H1 (cell line): ENCODE measurements around the gene AQP2. TPM values are rescaled to one million over a fixed set of nuclear protein-coding genes. Genes with fewer than 3 reads are reported as not detected.
A peak's percentile ranks its signal among the peaks of the same experiment; 100 is the strongest.

ENCODE experiments used
- BRCA1 ChIP-seq: IDR thresholded peaks from 2 replicates; pipeline ENCODE4 v1.6.1; 2012; ENCODE audit warnings: low read depth, low read length, improper control_type of control experiment
- CBX5 ChIP-seq: fragments of 300-800, 300-1000 bp; sonication (generic); IDR thresholded peaks from 2 replicates; pipeline ENCODE4 v1.7.1; 2016; ENCODE audit warnings: antibody characterized with exemption, low read length, low read depth
- CBX8 ChIP-seq: fragments of 300-800, 300-1000 bp; sonication (generic); IDR thresholded peaks from 2 replicates; pipeline ENCODE4 v1.7.1; 2016; ENCODE audit warnings: low read depth, low read length, borderline replicate concordance
- CHD2 ChIP-seq: IDR thresholded peaks from 2 replicates; pipeline ENCODE4 v1.6.1; 2012; ENCODE audit warnings: low read length, improper control_type of control experiment
- CREB1 ChIP-seq: IDR thresholded peaks from 2 replicates; pipeline ENCODE4 v1.6.1; 2012; ENCODE audit warnings: inconsistent platforms
- GABPA ChIP-seq: IDR thresholded peaks from 2 replicates; pipeline ENCODE4 v1.6.1; 2011; ENCODE audit warnings: mild to moderate bottlenecking, low read length, moderate library complexity, borderline replicate concordance; ENCODE audit not compliant: insufficient read depth
- HDAC6 ChIP-seq: IDR thresholded peaks from one replicate; pipeline ENCODE4 v1.7.1; 2012; ENCODE audit warnings: low read depth, mild to moderate bottlenecking, inconsistent platforms, low read length, moderate library complexity
- SUZ12 ChIP-seq: fragments of 200-600 bp; sonication (generic); IDR thresholded peaks from 2 replicates; pipeline ENCODE4 v1.6.1; 2012; ENCODE audit warnings: mild to moderate bottlenecking, inconsistent platforms, low read length, moderate library complexity, mixed read lengths
- polyA plus RNA-seq, 7 experiments: library from polyadenylated mRNA; depleted of rRNA in 3 of 7; stranded (reverse) in 5 of 7; unstranded in 2 of 7; fragments of >200 nt in 5 of 7; fragments of 200-250 nt in 2 of 7; gene quantifications; 1 replicate in 5 of 7; 2 replicates in 1 of 7; 4 replicates in 1 of 7; pipeline versions ENCODE4 v1.2.1 to v1.2.3, GENCODE V29; 2011 to 2013; ENCODE audit warnings: missing spikeins in 2 of 7, mixed read lengths in 2 of 7
- total RNA-seq: library from RNA; stranded (reverse); fragmentation: NEBNext Ultra II Directional; extraction: Animal tissue kit (Norgen Biotek cat#: 25700); gene quantifications from 2 replicates; pipeline ENCODE4 v1.2.1, GENCODE V29; 2021
- TF ChIP-seq, protein P1 (sequence below): IDR thresholded peaks from 2 replicates; pipeline ENCODE4 v1.6.1; 2012; ENCODE audit warnings: inconsistent platforms
- TF ChIP-seq, protein P2 (sequence below), 3 experiments: IDR thresholded peaks; 1 replicate in 2 of 3; 2 replicates in 1 of 3; pipeline versions ENCODE4 v1.5.1 to v1.6.1; 2011; ENCODE audit warnings: low read length in 3 of 3, mild to moderate bottlenecking in 3 of 3, inconsistent platforms in 2 of 3, low read depth in 1 of 3, moderate library complexity in 1 of 3; ENCODE audit not compliant: insufficient read depth in 1 of 3; ENCODE audit errors: control extremely low read depth in 1 of 3

The AQP2 gene
- total and polyA plus RNA-seq, 2 of the 8 experiments (the other 6 are each of a cell fraction or from before 2014, with no cell fraction given), result not detected

- TF ChIP-seq CBX8 (no peak), CBX5 (no peak), HDAC6 (no peak), BRCA1 (no peak), GABPA (0 out of 2 replicates have a peak, but pooled peaks have one; percentile 61), CREB1 (peak; percentile 19; the same call in 1 of the 2 replicates), SUZ12 (no peak), CHD2 (no peak)
- TF ChIP-seq, protein P1, sequence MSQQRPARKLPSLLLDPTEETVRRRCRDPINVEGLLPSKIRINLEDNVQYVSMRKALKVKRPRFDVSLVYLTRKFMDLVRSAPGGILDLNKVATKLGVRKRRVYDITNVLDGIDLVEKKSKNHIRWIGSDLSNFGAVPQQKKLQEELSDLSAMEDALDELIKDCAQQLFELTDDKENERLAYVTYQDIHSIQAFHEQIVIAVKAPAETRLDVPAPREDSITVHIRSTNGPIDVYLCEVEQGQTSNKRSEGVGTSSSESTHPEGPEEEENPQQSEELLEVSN, result 0 out of 2 replicates have a peak, but pooled peaks have one; percentile 27
- TF ChIP-seq, protein P2, sequence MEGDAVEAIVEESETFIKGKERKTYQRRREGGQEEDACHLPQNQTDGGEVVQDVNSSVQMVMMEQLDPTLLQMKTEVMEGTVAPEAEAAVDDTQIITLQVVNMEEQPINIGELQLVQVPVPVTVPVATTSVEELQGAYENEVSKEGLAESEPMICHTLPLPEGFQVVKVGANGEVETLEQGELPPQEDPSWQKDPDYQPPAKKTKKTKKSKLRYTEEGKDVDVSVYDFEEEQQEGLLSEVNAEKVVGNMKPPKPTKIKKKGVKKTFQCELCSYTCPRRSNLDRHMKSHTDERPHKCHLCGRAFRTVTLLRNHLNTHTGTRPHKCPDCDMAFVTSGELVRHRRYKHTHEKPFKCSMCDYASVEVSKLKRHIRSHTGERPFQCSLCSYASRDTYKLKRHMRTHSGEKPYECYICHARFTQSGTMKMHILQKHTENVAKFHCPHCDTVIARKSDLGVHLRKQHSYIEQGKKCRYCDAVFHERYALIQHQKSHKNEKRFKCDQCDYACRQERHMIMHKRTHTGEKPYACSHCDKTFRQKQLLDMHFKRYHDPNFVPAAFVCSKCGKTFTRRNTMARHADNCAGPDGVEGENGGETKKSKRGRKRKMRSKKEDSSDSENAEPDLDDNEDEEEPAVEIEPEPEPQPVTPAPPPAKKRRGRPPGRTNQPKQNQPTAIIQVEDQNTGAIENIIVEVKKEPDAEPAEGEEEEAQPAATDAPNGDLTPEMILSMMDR (IDR thresholded peaks at IDR 0.05; ENCODE audit: control extremely low read depth in 1 of 3, insufficient read depth in 1 of 3, low read depth in 1 of 3, low read length in 3 of 3), result peak in 2 of 3 experiments; percentile 96; a peak in 3 of 4 replicates
Observed at GRCh38 chr12:49967042-49967776, 16.7 kb downstream of the AQP2 start (continued).
